Left ventricle myocardium inferior (tissue), 1 donor: ENCODE measurements around the gene CD79B. TPM values are rescaled to one million over a fixed set of nuclear protein-coding genes. Genes with fewer than 3 reads are reported as not detected.

ENCODE experiments used
- DNase-seq: peaks from one replicate; pipeline ENCODE4 v3.0.0-alpha.2; 2020
- H3K27ac ChIP-seq: fragments of 200-600 bp; replicated peaks from 2 replicates; pipeline ENCODE4 v1.8.0; 2021
- H3K27me3 ChIP-seq: fragments of 200-600 bp; 2 replicates; pipeline ENCODE4 v1.8.0; 2021; ENCODE audit warnings: low read depth
- H3K36me3 ChIP-seq: fragments of 200-600 bp; 2 replicates; pipeline ENCODE4 v1.8.0; 2021
- H3K4me1 ChIP-seq: fragments of 200-600 bp; 2 replicates; pipeline ENCODE4 v1.8.0; 2021
- H3K4me3 ChIP-seq: fragments of 200-600 bp; 2 replicates; pipeline ENCODE4 v1.8.0; 2021; ENCODE audit warnings: mild to moderate bottlenecking, moderate library complexity
- H3K9me3 ChIP-seq: fragments of 200-600 bp; replicated peaks from 2 replicates; pipeline ENCODE4 v1.8.0; 2021
- CTCF ChIP-seq: fragments of 200-600 bp; IDR thresholded peaks from 2 replicates; pipeline ENCODE4 v1.8.0; 2021; ENCODE audit warnings: antibody characterized with exemption, mild to moderate bottlenecking, borderline replicate concordance
- intact Hi-C: fragments of 100-400 bp; cut with micrococcal nuclease; formaldehyde crosslinking; loops from one replicate; pipeline ENCODE4 v1.11.0; 2022
- total RNA-seq: library from RNA; stranded (reverse); fragmentation: NEBNext Ultra II Directional; extraction: Animal tissue kit (Norgen Biotek cat#: 25700); gene quantifications from one replicate; pipeline ENCODE4 v1.2.1, GENCODE V29; 2021
- donor health status: DM: no; HTN: yes; CAD: no; lungs with severe emphysema.

CD79B gene
- total RNA-seq, 1 donor from 2014 or later = 4.6 TPM

- no peaks in the 10 kb centered on the region for H3K36me3 ChIP-seq
- H3K9me3 ChIP-seq = no peaks in the 10 kb centered on the region
- DNase-seq = no peak
- no peaks in the 10 kb centered on the region for H3K27me3 ChIP-seq
- no peak overlapping the region for H3K27ac ChIP-seq
- intact Hi-C loops = no loop called here
- no peak overlapping the region for H3K4me3 ChIP-seq
- TF ChIP-seq CTCF = no peak
- peaks cover 22% of the 10 kb centered on the region for H3K4me1 ChIP-seq
Measured at GRCh38 chr17:63954402-63955063, 22.4 kb upstream of the CD79B start.

- Histone ChIP-seq H3K36me3 (no peaks in the 10 kb centered on the region), H3K9me3 (no peaks in the 10 kb centered on the region), H3K27me3 (peaks cover 5% of the 10 kb centered on the region), H3K4me1 (peaks cover 28% of the 10 kb centered on the region), H3K4me3 (no peak overlapping the region), H3K27ac (no peak overlapping the region)
- peak; percentile 28 for TF ChIP-seq CTCF
- intact Hi-C loops = no loop called here
- no peak for DNase-seq
Measured at GRCh38 chr17:63950940-63951907, 19.1 kb upstream of the CD79B start.

- H3K27ac ChIP-seq = no peak overlapping the region
- no peak for TF ChIP-seq CTCF
- no peak for DNase-seq
- H3K4me3 ChIP-seq = no peak overlapping the region
- peaks cover 28% of the 10 kb centered on the region for H3K4me1 ChIP-seq
- intact Hi-C loops = no loop called here
- H3K36me3 ChIP-seq = no peaks in the 10 kb centered on the region
- H3K9me3 ChIP-seq = no peaks in the 10 kb centered on the region
- H3K27me3 ChIP-seq = peaks cover 5% of the 10 kb centered on the region
Measured at GRCh38 chr17:63949576-63950250, 17.6 kb upstream of the CD79B start.

GRCh38 chr17:63948521-63948920 is 16.4 kb upstream of the CD79B start:
- no peak overlapping the region for H3K27ac ChIP-seq
- intact Hi-C loops = no loop called here
- no peak for TF ChIP-seq CTCF
- no peaks in the 10 kb centered on the region for H3K36me3 ChIP-seq
- H3K9me3 ChIP-seq = no peaks in the 10 kb centered on the region
- H3K27me3 ChIP-seq = peaks cover 5% of the 10 kb centered on the region
- H3K4me3 ChIP-seq = no peak overlapping the region
- DNase-seq = no peak
- peaks cover 17% of the 10 kb centered on the region for H3K4me1 ChIP-seq

- no peak for DNase-seq
- H3K4me1 ChIP-seq = peaks cover 13% of the 10 kb centered on the region
- no peak for TF ChIP-seq CTCF
- H3K9me3 ChIP-seq = no peaks in the 10 kb centered on the region
- H3K4me3 ChIP-seq = no peak overlapping the region
- H3K27ac ChIP-seq = no peak overlapping the region
- intact Hi-C loops = no loop called here
- peaks cover 5% of the 10 kb centered on the region for H3K27me3 ChIP-seq
- no peaks in the 10 kb centered on the region for H3K36me3 ChIP-seq
Measured at GRCh38 chr17:63947711-63948330, 15.7 kb upstream of the CD79B start.
